GM12891 (cell line): ENCODE results near the gene ATL1. TPM values are rescaled to one million over a fixed set of nuclear protein-coding genes. Genes with fewer than 3 reads are reported as not detected.

Experiments
- DNase-seq: peaks from one replicate; pipeline ENCODE4 v3.0.0; 2011; ENCODE audit warnings: low spot score; ENCODE audit not compliant: insufficient read length
- FAIRE-seq: peaks from 2 replicates; lab custom pipeline; 2011; peaks lifted over from hg19 to GRCh38; lab: Jason Lieb, UNC
- PAX5 ChIP-seq: IDR thresholded peaks from 2 replicates; pipeline ENCODE4 v1.6.1; 2011; ENCODE audit warnings: low read length, moderate library complexity, mild to moderate bottlenecking; ENCODE audit not compliant: insufficient read depth, severe bottlenecking
- POLR2A ChIP-seq: IDR thresholded peaks from 2 replicates; pipeline ENCODE4 v1.6.1; 2011; ENCODE audit warnings: low read depth, low read length, control low read depth
- POLR2AphosphoS5 ChIP-seq: IDR thresholded peaks from 2 replicates; pipeline ENCODE4 v1.6.1; 2011; ENCODE audit warnings: low read depth, low read length, control low read depth
- POU2F2 ChIP-seq: IDR thresholded peaks from 2 replicates; pipeline ENCODE4 v1.6.1; 2011; ENCODE audit warnings: low read depth, mild to moderate bottlenecking, control low read depth, low read length, moderate library complexity
- SPI1 ChIP-seq: IDR thresholded peaks from 2 replicates; pipeline ENCODE4 v1.6.1; 2011; ENCODE audit warnings: low read depth, low read length, control low read depth
- TAF1 ChIP-seq: IDR thresholded peaks from 2 replicates; pipeline ENCODE4 v1.6.1; 2011; ENCODE audit warnings: low read depth, low read length, control low read depth
- polyA plus RNA-seq: library from polyadenylated mRNA; unstranded; fragments of >200 nt; gene quantifications from one replicate; pipeline ENCODE4 v1.2.1, GENCODE V29; 2012; ENCODE audit warnings: low read depth, missing spikeins, inconsistent platforms; ENCODE audit not compliant: missing spikeins

ATL1 gene
- polyA plus RNA-seq, result 0.37 TPM

DNA sequence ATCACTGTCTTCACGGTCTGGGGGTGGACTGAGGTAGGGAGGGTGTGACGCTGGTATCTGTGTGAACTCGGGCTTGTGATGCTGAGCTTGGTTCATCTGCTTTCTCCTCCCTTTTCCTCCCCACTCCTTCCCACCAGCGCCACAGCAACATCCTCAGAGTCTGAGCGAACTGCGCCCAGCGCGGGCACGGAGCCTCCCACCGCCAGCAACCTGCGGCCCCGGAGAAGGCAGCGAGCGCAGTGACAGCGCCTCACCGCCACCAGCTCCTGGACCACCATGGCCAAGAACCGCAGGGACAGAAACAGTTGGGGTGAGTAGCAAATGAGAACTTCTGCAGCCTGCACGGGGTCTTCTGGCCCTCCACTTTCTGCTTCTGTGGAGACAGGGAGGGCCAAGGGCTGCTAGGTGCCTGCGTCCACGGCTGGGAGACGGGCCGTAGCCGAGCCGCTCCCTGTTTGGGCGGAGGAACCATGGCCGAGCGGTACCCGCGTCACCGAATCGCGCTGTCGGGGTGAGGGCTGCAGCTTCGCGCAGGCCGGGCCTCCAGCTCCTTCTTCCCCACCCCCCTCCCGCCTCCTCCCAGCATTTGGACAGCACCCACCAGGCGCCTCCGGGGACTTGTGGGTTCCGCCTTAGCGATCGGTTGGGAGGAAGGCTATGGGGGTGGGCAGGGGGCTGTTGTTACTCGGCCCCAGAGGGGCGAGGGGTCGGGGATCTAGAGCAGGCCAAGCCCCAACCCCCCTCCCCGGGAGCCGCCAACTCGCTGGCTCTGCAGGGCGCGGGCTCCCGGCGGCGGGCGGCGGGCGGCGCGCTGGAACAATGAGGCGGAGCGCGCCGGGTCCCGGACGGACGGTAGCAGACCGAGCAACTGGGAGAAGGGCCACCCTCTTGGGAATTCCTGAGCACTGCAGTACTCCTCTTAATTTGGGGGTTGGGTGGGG lies at the start of gene ATL1:
Gene ATL1 (plus strand): TSS at position 156 of the 941 bp plus-strand sequence. CDS start 121 bp downstream, at position 277.
- DNase-seq (peak; percentile 53), FAIRE-seq (peak; percentile 90)
- no peak for TF ChIP-seq POU2F2
- no peak for TF ChIP-seq SPI1
- TF ChIP-seq POLR2AphosphoS5, result no peak

DNA sequence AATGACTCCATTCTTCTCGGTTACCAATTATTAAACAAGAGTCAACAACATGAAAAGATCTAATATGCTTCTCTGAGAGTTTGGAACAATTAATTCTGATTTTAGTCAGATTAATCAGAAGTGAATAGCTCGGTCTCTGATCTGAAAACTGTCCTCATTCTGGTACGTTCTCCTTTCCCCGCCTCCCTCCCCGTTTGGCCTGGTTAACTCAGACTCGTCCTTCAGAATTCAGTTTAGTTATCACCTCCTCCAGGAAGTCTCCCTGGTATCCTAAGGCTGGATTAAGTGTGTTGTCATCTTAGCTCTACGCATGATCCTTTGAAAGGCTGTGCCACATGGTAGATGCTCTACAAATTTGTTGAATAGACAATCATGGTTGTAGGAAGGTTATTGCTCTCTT lies 49.8 kb upstream of the ATL1 start:
- no peak for FAIRE-seq
- DNase-seq, result no peak

DNA sequence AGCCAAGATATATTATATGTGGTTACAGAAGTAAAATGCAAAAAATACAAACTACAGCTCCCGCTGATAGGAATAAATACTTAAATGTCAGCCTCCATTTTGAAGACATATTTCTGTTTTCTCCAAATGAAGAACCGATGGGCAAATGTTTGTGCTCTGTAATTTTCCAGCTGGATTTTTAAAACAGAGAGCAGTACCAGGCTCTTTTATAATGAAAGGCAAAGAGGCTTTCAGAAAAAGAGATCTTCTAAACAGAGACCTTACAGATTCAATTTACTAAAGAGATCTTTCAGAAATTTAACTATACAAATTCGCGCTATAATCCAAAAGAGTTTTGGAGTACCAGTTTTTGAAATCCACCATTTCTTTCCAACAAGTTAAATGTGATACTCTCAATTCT lies 47.5 kb upstream of the ATL1 start:
- FAIRE-seq (no peak), DNase-seq (no peak)
- TF ChIP-seq POU2F2 (no peak), SPI1 (no peak), POLR2A (no peak)

More for the DNA sequence above, 49.8 kb upstream of the ATL1 start:
- no peak for TF ChIP-seq TAF1
- no peak for TF ChIP-seq POLR2A
- TF ChIP-seq POU2F2, result no peak
- TF ChIP-seq POLR2AphosphoS5, result no peak
- TF ChIP-seq SPI1, result no peak
- TF ChIP-seq PAX5, result no peak

DNA sequence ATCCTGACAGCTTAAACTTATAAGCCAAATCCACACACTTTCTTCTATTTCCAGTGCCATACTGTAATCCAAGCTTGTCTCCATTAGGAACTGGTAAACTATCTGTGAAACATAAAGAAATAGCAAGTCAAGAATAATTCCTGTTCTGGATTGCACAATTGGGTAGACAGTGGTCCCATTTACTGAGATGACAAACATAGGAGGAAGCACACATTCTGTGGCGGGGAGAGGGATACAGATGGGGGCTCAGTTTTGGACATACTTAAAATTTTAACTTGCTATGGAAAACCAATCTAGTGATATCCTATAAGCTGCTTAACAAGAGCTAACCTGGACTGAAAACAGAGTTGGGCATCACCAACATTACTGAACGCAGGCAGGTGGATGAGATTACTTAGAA lies 43.9 kb upstream of the ATL1 start:
- no peak for DNase-seq
- no peak for FAIRE-seq
- no peak for TF ChIP-seq PAX5
- no peak for TF ChIP-seq TAF1
- no peak for TF ChIP-seq POLR2A
- TF ChIP-seq POU2F2, result no peak
- TF ChIP-seq POLR2AphosphoS5, result no peak
- no peak for TF ChIP-seq SPI1

DNA sequence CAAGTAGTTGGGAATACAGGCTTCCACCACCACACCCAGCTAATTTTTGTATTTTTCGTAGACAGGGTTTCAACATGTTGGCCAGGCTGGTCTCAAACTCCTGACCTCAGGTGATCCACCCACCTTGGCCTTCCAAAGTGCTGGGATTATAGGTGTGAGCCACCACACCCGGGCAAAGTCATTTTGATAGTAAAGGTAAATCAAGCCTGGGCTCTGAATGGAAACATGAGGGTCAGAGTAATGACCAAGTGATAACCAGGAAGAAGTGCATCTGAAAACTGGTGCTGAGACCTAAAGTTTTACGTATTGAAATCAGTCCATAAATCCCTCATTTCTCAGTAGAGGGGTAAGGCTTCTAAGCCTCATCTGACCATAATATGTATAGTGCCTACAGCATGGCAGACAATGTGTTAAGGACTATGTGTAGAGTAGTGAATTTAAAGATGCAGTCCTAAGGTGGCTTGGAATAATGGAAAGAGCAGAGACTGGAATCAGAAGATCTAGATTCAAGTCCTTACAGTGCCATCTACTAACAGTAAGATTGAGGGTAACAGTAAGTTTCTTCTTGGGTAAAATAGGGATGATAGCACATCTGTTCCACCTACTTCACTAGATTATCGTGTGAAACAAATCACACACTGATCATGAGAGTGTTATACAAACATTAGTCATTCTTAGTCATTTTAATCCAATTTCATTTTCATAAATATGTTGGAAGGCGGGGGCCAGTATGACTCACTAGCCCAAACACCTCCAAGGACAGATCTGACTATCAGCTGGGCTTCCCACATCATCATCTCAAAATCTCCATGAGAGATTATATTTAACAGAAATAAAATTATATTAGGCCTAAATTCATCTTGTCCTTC lies 38.8 kb upstream of the ATL1 start:
- DNase-seq, result no peak
- peak; percentile 89 for FAIRE-seq
- TF ChIP-seq TAF1, result no peak
- TF ChIP-seq PAX5, result no peak
- no peak for TF ChIP-seq SPI1
- no peak for TF ChIP-seq POLR2AphosphoS5
- no peak for TF ChIP-seq POU2F2
- no peak for TF ChIP-seq POLR2A

DNA sequence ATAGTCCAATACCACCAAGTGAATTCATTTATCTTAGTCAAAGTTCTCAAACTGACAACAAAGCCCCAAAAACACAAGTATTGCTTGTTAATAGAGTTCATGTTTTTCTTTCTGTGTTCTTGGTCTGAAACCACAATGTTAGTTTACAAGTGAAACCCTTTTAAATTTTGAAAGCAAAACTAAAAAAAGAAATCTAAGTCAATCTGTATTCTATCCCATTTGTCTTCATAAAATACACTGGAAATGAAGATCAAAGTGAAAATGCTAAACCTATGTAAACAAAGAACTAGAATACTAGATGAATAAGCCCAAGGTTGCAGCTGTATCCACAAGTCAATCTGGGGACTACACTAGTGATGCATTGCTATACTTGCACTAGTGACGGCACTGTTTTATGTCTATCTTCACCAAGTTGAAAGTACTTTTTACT lies 38.0 kb upstream of the ATL1 start:
- TF ChIP-seq PAX5 (no peak), TAF1 (no peak), SPI1 (no peak), POLR2AphosphoS5 (no peak), POLR2A (no peak), POU2F2 (no peak)
- DNase-seq, result no peak
- FAIRE-seq, result peak; percentile 89

DNA sequence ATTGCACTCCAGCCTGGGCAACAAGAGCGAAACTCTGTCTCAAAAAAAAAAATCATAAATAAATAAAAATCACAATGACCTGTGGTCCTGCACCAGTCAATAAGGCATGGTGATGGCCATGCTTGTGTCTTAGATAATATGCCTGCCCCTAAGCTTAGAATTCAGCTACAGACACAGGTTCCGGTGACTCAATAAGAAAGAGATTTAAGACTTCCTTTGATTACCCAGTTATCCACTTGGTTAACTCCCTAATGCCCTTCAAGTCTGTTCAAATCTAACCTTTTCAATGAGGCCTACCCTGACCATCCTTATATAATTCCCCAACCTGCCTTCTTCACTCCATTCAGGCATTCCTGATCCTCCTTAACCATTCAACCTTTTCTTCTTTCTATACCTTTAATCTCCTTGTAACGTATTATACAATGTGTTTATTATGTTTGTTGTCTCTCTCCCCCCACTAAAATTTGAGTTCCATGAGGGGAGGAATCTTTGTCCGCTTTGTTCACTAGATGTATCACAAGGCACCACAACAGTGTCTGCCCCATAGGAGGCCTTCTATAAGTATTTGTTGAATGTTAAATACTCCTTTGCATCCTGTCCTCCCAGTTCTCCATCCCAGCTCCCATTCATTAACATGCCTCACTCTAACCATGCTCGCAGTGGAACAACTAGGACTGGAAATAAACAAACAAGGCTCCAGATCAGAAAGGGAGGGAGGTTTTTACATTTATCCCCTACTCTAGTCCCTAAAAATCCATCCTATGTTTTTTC lies 36.5 kb upstream of the ATL1 start:
- no peak for TF ChIP-seq POLR2A
- TF ChIP-seq TAF1, result no peak
- no peak for TF ChIP-seq POLR2AphosphoS5
- no peak for TF ChIP-seq SPI1
- no peak for TF ChIP-seq POU2F2
- FAIRE-seq (no peak), DNase-seq (no peak)

DNA sequence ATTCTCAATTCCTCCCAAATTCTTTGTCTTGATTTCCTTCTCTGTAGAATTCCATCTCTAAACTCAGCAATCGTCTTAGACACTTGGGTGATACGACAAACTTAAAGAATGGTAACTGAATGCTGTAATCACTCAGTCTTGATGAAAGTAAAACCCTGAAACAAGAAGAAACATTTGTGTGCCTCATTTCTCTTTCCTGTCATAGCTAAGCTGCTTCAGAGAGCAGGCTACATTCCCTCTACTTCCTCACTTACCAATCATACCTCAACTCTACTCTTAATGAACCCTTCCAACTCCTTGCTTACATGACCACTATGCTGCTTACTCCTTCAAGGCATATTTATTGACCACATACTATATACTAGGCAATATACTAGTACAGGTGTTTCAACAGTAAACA lies 35.9 kb upstream of the ATL1 start:
- TF ChIP-seq POLR2A, result no peak
- TF ChIP-seq TAF1, result no peak
- peak; percentile 62 for TF ChIP-seq SPI1
- TF ChIP-seq PAX5, result no peak
- TF ChIP-seq POU2F2, result no peak
- no peak for DNase-seq
- peak; percentile 82 for FAIRE-seq
